Testis (tissue), 2 donors: Measurements from ENCODE around the gene FBXO17.

Source experiments
- POLR2A ChIP-seq: fragments of 450-650 bp; IDR thresholded peaks from one replicate; pipeline ENCODE4 v1.6.1; 2017; ENCODE audit warnings: antibody characterized with exemption, mild to moderate bottlenecking, moderate library complexity
- TF ChIP-seq, protein P1 (sequence below), 3 experiments: fragments of 450-650 bp in 2 of 3; fragments of 200-600 bp in 1 of 3; sonication (generic) in 1 of 3; IDR thresholded peaks; one replicate each; pipeline ENCODE4 v1.5.1; 2016 to 2019; ENCODE audit warnings: antibody characterized with exemption in 3 of 3, mild to moderate bottlenecking in 2 of 3, moderate library complexity in 1 of 3

DNA sequence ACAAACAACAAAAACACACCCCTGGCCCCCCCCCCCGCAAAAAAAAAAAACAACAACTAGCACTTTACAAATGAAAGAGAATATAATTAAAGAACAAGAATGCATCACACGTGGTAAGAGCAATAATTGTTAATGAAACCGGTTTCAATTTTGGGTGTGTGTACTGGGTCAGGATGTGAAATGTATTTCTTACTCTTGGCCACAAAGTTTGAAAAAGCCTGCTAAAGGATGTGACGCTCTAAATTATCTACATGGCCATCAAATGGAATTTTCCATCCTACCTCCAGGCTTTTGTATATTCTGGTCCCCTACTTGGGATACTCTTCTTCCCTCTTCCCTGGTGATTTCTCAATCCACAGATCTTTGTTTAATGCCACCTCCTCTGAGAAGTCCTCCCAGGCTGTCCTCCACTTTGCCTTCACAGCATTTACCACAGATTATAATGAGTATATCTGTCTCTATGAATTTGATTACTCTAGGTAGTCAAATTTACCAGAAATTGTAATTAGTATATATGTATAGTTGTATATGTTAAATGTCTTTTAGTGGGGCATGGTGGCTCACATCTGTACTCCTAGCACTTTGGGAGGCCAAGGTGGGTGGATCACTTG lies 47.0 kb downstream of the FBXO17 start:
- TF ChIP-seq, protein P1, sequence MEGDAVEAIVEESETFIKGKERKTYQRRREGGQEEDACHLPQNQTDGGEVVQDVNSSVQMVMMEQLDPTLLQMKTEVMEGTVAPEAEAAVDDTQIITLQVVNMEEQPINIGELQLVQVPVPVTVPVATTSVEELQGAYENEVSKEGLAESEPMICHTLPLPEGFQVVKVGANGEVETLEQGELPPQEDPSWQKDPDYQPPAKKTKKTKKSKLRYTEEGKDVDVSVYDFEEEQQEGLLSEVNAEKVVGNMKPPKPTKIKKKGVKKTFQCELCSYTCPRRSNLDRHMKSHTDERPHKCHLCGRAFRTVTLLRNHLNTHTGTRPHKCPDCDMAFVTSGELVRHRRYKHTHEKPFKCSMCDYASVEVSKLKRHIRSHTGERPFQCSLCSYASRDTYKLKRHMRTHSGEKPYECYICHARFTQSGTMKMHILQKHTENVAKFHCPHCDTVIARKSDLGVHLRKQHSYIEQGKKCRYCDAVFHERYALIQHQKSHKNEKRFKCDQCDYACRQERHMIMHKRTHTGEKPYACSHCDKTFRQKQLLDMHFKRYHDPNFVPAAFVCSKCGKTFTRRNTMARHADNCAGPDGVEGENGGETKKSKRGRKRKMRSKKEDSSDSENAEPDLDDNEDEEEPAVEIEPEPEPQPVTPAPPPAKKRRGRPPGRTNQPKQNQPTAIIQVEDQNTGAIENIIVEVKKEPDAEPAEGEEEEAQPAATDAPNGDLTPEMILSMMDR (IDR thresholded peaks at IDR 0.05): no peak
- TF ChIP-seq POLR2A: no peak
